HG03460 (cell line): Measurements from ENCODE around the gene ADAMTS13.

Source experiments
- ATAC-seq: cut with Tn5 transposase; IDR thresholded peaks from one replicate; pipeline ENCODE4 v1.9.1; 2021; ENCODE audit not compliant: unreplicated experiment

Gene ADAMTS13

GRCh38 chr9:133505901-133506652 is 83.9 kb downstream of the ADAMTS13 start:
- ATAC-seq: no peak

GRCh38 chr9:133506653-133507038 is 84.5 kb downstream of the ADAMTS13 start:
- ATAC-seq: no peak

GRCh38 chr9:133507246-133507965 is 85.2 kb downstream of the ADAMTS13 start:
- ATAC-seq: no peak

DNA sequence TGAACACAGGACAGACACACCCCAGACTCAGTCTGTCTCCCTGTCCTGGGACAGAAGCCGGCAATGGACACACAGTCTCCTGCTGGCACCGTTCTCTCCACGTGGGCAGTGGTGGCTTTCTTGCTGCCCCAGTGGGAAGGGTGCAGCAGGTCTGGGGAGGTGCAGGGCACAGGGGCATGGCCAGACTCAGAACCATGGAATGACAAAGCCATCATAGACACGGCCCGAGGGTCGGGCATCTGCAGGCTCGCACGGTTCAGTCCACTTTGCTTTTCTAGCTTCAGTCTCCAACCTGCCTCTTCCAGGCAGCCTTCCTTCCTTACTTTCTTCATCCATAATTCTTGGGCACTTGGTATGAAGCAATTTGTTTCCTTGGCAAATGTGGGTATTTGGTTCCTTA is 85.9 kb downstream of the ADAMTS13 start:
- no peak for ATAC-seq
